H1 (cell line): ENCODE data around the gene RTN4RL1. TPM values are rescaled to one million over a fixed set of nuclear protein-coding genes. Genes with fewer than 3 reads are reported as not detected.
A peak's percentile ranks its signal among the peaks of the same experiment; 100 is the strongest.

Experiments
- CTCF ChIA-PET: fragments of 300-600 bp; sonication (Branson Sonifier 250); formaldehyde crosslinking; loops from one replicate; lab custom pipeline; 2021; ENCODE audit not compliant: partially characterized antibody; lab: Charles Lee
- POLR2A ChIA-PET: fragments of 300-600 bp; sonication (Branson Sonifier 250); formaldehyde crosslinking; loops from one replicate; lab custom pipeline; 2021; ENCODE audit warnings: inconsistent platforms; ENCODE audit not compliant: partially characterized antibody; lab: Charles Lee
- DNase-seq, 2 experiments: peaks; one replicate each; pipeline versions ENCODE4 v3.0.0 to v3.0.0-alpha.2; 2010 to 2022; ENCODE audit warnings: low spot score in 2 of 2, low read depth in 1 of 2, mixed read lengths in 1 of 2
- FAIRE-seq: peaks from 2 replicates; lab custom pipeline; 2011; peaks lifted over from hg19 to GRCh38; lab: Jason Lieb, UNC
- H2AFZ ChIP-seq: 2 replicates; pipeline ENCODE4 v1.8.1; 2012; ENCODE audit warnings: low read length, inconsistent platforms
- H2AK5ac ChIP-seq: 2 replicates; pipeline ENCODE4 v1.6.1; 2013; ENCODE audit warnings: low read depth, low read length
- H2BK120ac ChIP-seq: replicated peaks from 2 replicates; pipeline ENCODE3; 2013; ENCODE audit warnings: low read depth, low read length, inconsistent platforms
- H2BK12ac ChIP-seq: 2 replicates; pipeline ENCODE4 v1.6.1; 2013; ENCODE audit warnings: low read depth, low read length
- H2BK15ac ChIP-seq: 2 replicates; pipeline ENCODE4 v1.6.1; 2013; ENCODE audit warnings: low read length
- H2BK20ac ChIP-seq: 2 replicates; pipeline ENCODE4 v1.6.1; 2013; ENCODE audit warnings: low read length
- H2BK5ac ChIP-seq: 2 replicates; pipeline ENCODE4 v1.6.1; 2013; ENCODE audit warnings: low read depth, low read length
- H3K14ac ChIP-seq: 2 replicates; pipeline ENCODE4 v1.6.1; 2013; ENCODE audit warnings: inconsistent platforms; ENCODE audit not compliant: insufficient read length
- H3K18ac ChIP-seq: 2 replicates; pipeline ENCODE4 v1.6.1; 2013; ENCODE audit warnings: low read length; ENCODE audit errors: extremely low read depth
- H3K23ac ChIP-seq: 2 replicates; pipeline ENCODE4 v1.6.1; 2013; ENCODE audit warnings: inconsistent platforms; ENCODE audit not compliant: insufficient read length
- H3K23me2 ChIP-seq: 2 replicates; pipeline ENCODE4 v1.6.1; 2013; ENCODE audit warnings: low read depth, low read length
- H3K27ac ChIP-seq: 2 replicates; pipeline ENCODE4 v1.6.1; 2011; ENCODE audit warnings: low read depth, low read length, inconsistent platforms
- H3K27me3 ChIP-seq, 4 experiments: replicated peaks in 1 of 4; 1 replicate in 1 of 4; 2 replicates in 3 of 4; pipeline versions ENCODE4 v1.6.1 to v1.8.1; 2011 to 2013; ENCODE audit warnings: low read length in 3 of 4, mild to moderate bottlenecking in 3 of 4, inconsistent platforms in 2 of 4, mixed read lengths in 2 of 4, moderate library complexity in 1 of 4; ENCODE audit not compliant: control insufficient read depth in 3 of 4, insufficient read depth in 3 of 4; ENCODE audit errors: extremely low read depth in 1 of 4
- H3K36me3 ChIP-seq, 4 experiments: 2 replicates each; pipeline versions ENCODE4 v1.6.1 to v1.8.1; 2011 to 2013; ENCODE audit warnings: mild to moderate bottlenecking in 4 of 4, low read length in 3 of 4, moderate library complexity in 2 of 4, control low read depth in 1 of 4, inconsistent platforms in 1 of 4; ENCODE audit not compliant: insufficient read depth in 4 of 4, control insufficient read depth in 2 of 4
- H3K4ac ChIP-seq: replicated peaks from 2 replicates; pipeline ENCODE3; 2013; ENCODE audit warnings: low read length, low read depth, mixed read lengths, inconsistent platforms; ENCODE audit not compliant: insufficient read length
- H3K4me1 ChIP-seq, 4 experiments: replicated peaks in 1 of 4; 1 replicate in 1 of 4; 2 replicates in 3 of 4; pipeline versions ENCODE4 v1.6.1 to v1.8.1; 2011 to 2013; ENCODE audit warnings: low read length in 3 of 4, inconsistent platforms in 2 of 4, mixed read lengths in 1 of 4; ENCODE audit not compliant: insufficient read depth in 4 of 4, control insufficient read depth in 3 of 4
- H3K4me2 ChIP-seq, 2 experiments: 2 replicates each; pipeline versions ENCODE4 v1.6.1 to v1.8.1; 2011 to 2013; ENCODE audit warnings: low read depth in 2 of 2, low read length in 2 of 2, control low read depth in 1 of 2, inconsistent platforms in 1 of 2, mild to moderate bottlenecking in 1 of 2; ENCODE audit not compliant: insufficient read depth in 1 of 2
- H3K4me3 ChIP-seq, 4 experiments: fragments of 200-600, 300-600 bp in 1 of 4; sonication (generic), shearing (Covaris generic), sonication (Bioruptor Twin) in 1 of 4; 2 replicates each; pipeline versions ENCODE4 v1.5.1 to v1.8.1; 2011 to 2016; ENCODE audit warnings: low read length in 4 of 4, low read depth in 3 of 4, control low read depth in 2 of 4, inconsistent platforms in 2 of 4, mild to moderate bottlenecking in 2 of 4, mixed read lengths in 1 of 4, moderate library complexity in 1 of 4; ENCODE audit not compliant: insufficient read depth in 2 of 4; ENCODE audit errors: extremely low read depth in 1 of 4
- H3K56ac ChIP-seq: replicated peaks from 2 replicates; pipeline ENCODE3; 2013; ENCODE audit warnings: low read depth, mild to moderate bottlenecking, mixed read lengths, low read length, inconsistent platforms; ENCODE audit not compliant: insufficient read length
- H3K79me1 ChIP-seq: 2 replicates; pipeline ENCODE4 v1.6.1; 2013; ENCODE audit warnings: low read depth, low read length, control low read depth
- H3K79me2 ChIP-seq, 2 experiments: 2 replicates each; pipeline versions ENCODE4 v1.6.1 to v1.8.1; 2012 to 2013; ENCODE audit warnings: low read length in 2 of 2, mild to moderate bottlenecking in 2 of 2, inconsistent platforms in 1 of 2; ENCODE audit not compliant: insufficient read depth in 2 of 2, control insufficient read depth in 1 of 2
- H3K9ac ChIP-seq, 4 experiments: replicated peaks in 1 of 4; 1 replicate in 1 of 4; 2 replicates in 3 of 4; pipeline versions ENCODE4 v1.6.1 to v1.8.1; 2011 to 2013; ENCODE audit warnings: low read depth in 3 of 4, low read length in 3 of 4, control low read depth in 2 of 4, mild to moderate bottlenecking in 2 of 4, moderate library complexity in 2 of 4, inconsistent platforms in 1 of 4; ENCODE audit errors: extremely low read depth in 1 of 4
- H3K9me3 ChIP-seq, 2 experiments: 2 replicates each; pipeline versions ENCODE4 v1.6.1 to v1.8.1; 2012 to 2013; ENCODE audit warnings: mild to moderate bottlenecking in 2 of 2, moderate library complexity in 2 of 2, control low read depth in 1 of 2, inconsistent platforms in 1 of 2, low read depth in 1 of 2, low read length in 1 of 2, mixed read lengths in 1 of 2; ENCODE audit not compliant: insufficient read depth in 2 of 2
- H4K20me1 ChIP-seq, 2 experiments: replicated peaks in 1 of 2; 2 replicates each; pipeline versions ENCODE3 to v1.8.1; 2011 to 2013; ENCODE audit warnings: inconsistent platforms in 2 of 2, low read length in 2 of 2, mild to moderate bottlenecking in 1 of 2; ENCODE audit not compliant: insufficient read depth in 2 of 2, control insufficient read depth in 1 of 2
- H4K5ac ChIP-seq: 2 replicates; pipeline ENCODE4 v1.6.1; 2013; ENCODE audit warnings: low read length, low read depth, mixed read lengths, inconsistent platforms; ENCODE audit not compliant: insufficient read length
- H4K8ac ChIP-seq: 2 replicates; pipeline ENCODE4 v1.8.0; 2013; ENCODE audit warnings: mild to moderate bottlenecking, moderate library complexity, low read length, inconsistent platforms; ENCODE audit not compliant: insufficient read depth; ENCODE audit errors: extremely low read depth
- H4K91ac ChIP-seq: replicated peaks from 2 replicates; pipeline ENCODE3; 2013; ENCODE audit warnings: low read length, mixed read lengths, inconsistent platforms; ENCODE audit not compliant: insufficient read length
- CBX5 ChIP-seq: fragments of 300-800, 300-1000 bp; sonication (generic); IDR thresholded peaks from 2 replicates; pipeline ENCODE4 v1.7.1; 2016; ENCODE audit warnings: antibody characterized with exemption, low read length, low read depth
- CBX8 ChIP-seq: fragments of 300-800, 300-1000 bp; sonication (generic); IDR thresholded peaks from 2 replicates; pipeline ENCODE4 v1.7.1; 2016; ENCODE audit warnings: low read depth, low read length, borderline replicate concordance
- CHD1 ChIP-seq: IDR thresholded peaks from 2 replicates; pipeline ENCODE4 v1.6.1; 2012; ENCODE audit warnings: low read depth, low read length, improper control_type of control experiment
- E2F6 ChIP-seq: IDR thresholded peaks from 2 replicates; pipeline ENCODE4 v1.6.1; 2012; ENCODE audit warnings: inconsistent platforms
- EP300 ChIP-seq, 2 experiments: IDR thresholded peaks; 1 replicate in 1 of 2; 2 replicates in 1 of 2; pipeline ENCODE4 v1.6.1; 2011 to 2012; ENCODE audit warnings: low read depth in 2 of 2, low read length in 2 of 2, mild to moderate bottlenecking in 2 of 2, borderline replicate concordance in 1 of 2, inconsistent platforms in 1 of 2, moderate library complexity in 1 of 2
- KDM1A ChIP-seq: fragments of 200-600, 300-600 bp; sonication (generic); IDR thresholded peaks from 2 replicates; pipeline ENCODE4 v1.7.1; 2016; ENCODE audit warnings: mild to moderate bottlenecking, low read length, borderline replicate concordance
- KDM4A ChIP-seq: IDR thresholded peaks from one replicate; pipeline ENCODE4 v1.7.1; 2012; ENCODE audit warnings: low read depth, mild to moderate bottlenecking, moderate library complexity, low read length, inconsistent platforms; ENCODE audit not compliant: severe bottlenecking
- SUZ12 ChIP-seq: fragments of 200-600 bp; sonication (generic); IDR thresholded peaks from 2 replicates; pipeline ENCODE4 v1.6.1; 2012; ENCODE audit warnings: mild to moderate bottlenecking, inconsistent platforms, low read length, moderate library complexity, mixed read lengths
- TAF1 ChIP-seq: IDR thresholded peaks from 2 replicates; pipeline ENCODE4 v1.6.1; 2011; ENCODE audit warnings: mild to moderate bottlenecking, low read depth, low read length
- TAF7 ChIP-seq: optimal IDR thresholded peaks from 2 replicates; pipeline ENCODE3; 2011; ENCODE audit warnings: low read depth, mild to moderate bottlenecking, inconsistent platforms, low read length, moderate library complexity, borderline replicate concordance
- WGBS, 2 experiments: shearing (Covaris generic) in 1 of 2; methylation state at CpG; one replicate each; pipeline versions ENCODE4 v1.1.6 to v1.1.7; 2013 to 2015; ENCODE audit warnings: low lambda C conversion rate in 2 of 2, mixed read lengths in 2 of 2, inconsistent platforms in 1 of 2, low coverage in 1 of 2, missing lambda C conversion rate in 1 of 2; ENCODE audit not compliant: insufficient replicate concordance in 2 of 2, insufficient coverage in 1 of 2, insufficient read length in 1 of 2; ENCODE audit errors: extremely low coverage in 1 of 2, missing lambda C conversion rate in 1 of 2; 5-methylcytosine and 5-hydroxymethylcytosine counted together
- polyA plus RNA-seq, 7 experiments: library from polyadenylated mRNA; depleted of rRNA in 3 of 7; stranded (reverse) in 5 of 7; unstranded in 2 of 7; fragments of >200 nt in 5 of 7; fragments of 200-250 nt in 2 of 7; gene quantifications; 1 replicate in 5 of 7; 2 replicates in 1 of 7; 4 replicates in 1 of 7; pipeline versions ENCODE4 v1.2.1 to v1.2.3, GENCODE V29; 2011 to 2013; ENCODE audit warnings: missing spikeins in 2 of 7, mixed read lengths in 2 of 7
- total RNA-seq: library from RNA; stranded (reverse); fragmentation: NEBNext Ultra II Directional; extraction: Animal tissue kit (Norgen Biotek cat#: 25700); gene quantifications from 2 replicates; pipeline ENCODE4 v1.2.1, GENCODE V29; 2021

The RTN4RL1 gene
- total and polyA plus RNA-seq, 2 of the 8 experiments (the other 6 are each of a cell fraction or from before 2014, with no cell fraction given), result 0.09 TPM; not detected in 1

- Histone ChIP-seq H2AFZ (no peak within 1 kb of the TSS), H3K9ac (no peak within 1 kb of the TSS)
- TF ChIP-seq KDM1A (no peak), SUZ12 (peak; percentile 75; the same call in 1 of the 2 replicates), TAF1 (peak; percentile 44; the same call in 1 of the 2 replicates), CHD1 (no peak), E2F6 (peak; percentile 31), EP300 (IDR thresholded peaks at IDR 0.05; ENCODE audit: borderline replicate concordance in 1 of 2, low read depth in 2 of 2, low read length in 2 of 2) (0 out of 3 replicates have a peak, but pooled peaks of 1 of the 2 experiments have one; percentile 12), CBX5 (no peak), KDM4A (peak; percentile 59), TAF7 (peak; percentile 55), CBX8 (no peak)
Observed at GRCh38 chr17:2054512-2055291, 29.6 kb upstream of the RTN4RL1 start, which contains the start of gene HIC1. HIC1 (plus strand) TSS chr17:2055103; CDS start chr17:2056691, 1,588 bp downstream.

More at GRCh38 chr17:2054512-2055291, 29.6 kb upstream of the RTN4RL1 start, which contains the start of gene HIC1:
- H3K4me3 ChIP-seq, result peak within 1 kb of the TSS; percentile 15 to 58 (median 42)
- no peak within 1 kb of the TSS for H4K5ac ChIP-seq
- no peak within 1 kb of the TSS for H4K91ac ChIP-seq
- no peaks in the 10 kb centered on the region for H3K79me1 ChIP-seq
- no peak within 1 kb of the TSS for H2BK120ac ChIP-seq
- H3K27ac ChIP-seq, result no peak within 1 kb of the TSS
- peaks cover 0 to 20% (median 11%) of the 10 kb centered on the region in 4 experiments; a peak in 5 of 7 replicates for H3K4me1 ChIP-seq
- H3K18ac ChIP-seq, result no peak within 1 kb of the TSS; the same call in 1 of the 2 replicates
- no peak within 1 kb of the TSS for H3K4ac ChIP-seq
- peaks cover 0 to 19% (median 0%) of the 10 kb centered on the region in 4 experiments; a peak in 1 of 8 replicates for H3K36me3 ChIP-seq
- H2BK15ac ChIP-seq, result no peak within 1 kb of the TSS
- H3K23ac ChIP-seq, result no peak within 1 kb of the TSS
- peaks cover 0 to 7% of the 10 kb centered on the region in 2 experiments; a peak in 1 of 4 replicates for H3K9me3 ChIP-seq
- H3K4me2 ChIP-seq, result peak within 1 kb of the TSS; percentile 57 to 70
- H3K79me2 ChIP-seq, result no peaks in the 10 kb centered on the region
- FAIRE-seq, result no peak
- POLR2A ChIA-PET, result interaction anchor here (0.7 to 1.5 kb wide), 4 partner anchors 11 to 294 kb away, joined by 3 to 4 read pairs (median 3); partner anchors contain the start of genes SMG6 and SRR
- H2BK5ac ChIP-seq, result no peak within 1 kb of the TSS
- H2BK12ac ChIP-seq, result no peak within 1 kb of the TSS
- no peak within 1 kb of the TSS for H2BK20ac ChIP-seq
- no peak within 1 kb of the TSS for H3K14ac ChIP-seq
- H3K27me3 ChIP-seq, result peaks cover 78 to 93% (median 91%) of the 10 kb centered on the region in 4 experiments
- no peak within 1 kb of the TSS for H2AK5ac ChIP-seq
- no peak within 1 kb of the TSS for H3K56ac ChIP-seq
- H3K23me2 ChIP-seq, result peaks cover 8% of the 10 kb centered on the region; the same call in 1 of the 2 replicates
- CTCF ChIA-PET, result interaction anchor here (0.6 to 9.3 kb wide), 39 partner anchors 9 to 302 kb away, joined by 3 to 122 read pairs (median 4); no protein-coding TSS in a partner anchor
- DNase-seq, result peak in 1 of 2 experiments; percentile 90
- peaks cover 17 to 23% of the 10 kb centered on the region in 2 experiments for H4K20me1 ChIP-seq
- no peak within 1 kb of the TSS for H4K8ac ChIP-seq
- 12% methylated on average over 54 of the region's 72 CpGs; no CpG with 5 or more reads in 1 of the 2 experiments for WGBS, 2 experiments
